Endometrial microvascular endothelial cells (primary cell): Measurements from ENCODE around the gene CLEC6A. TPM values are rescaled to one million over a fixed set of nuclear protein-coding genes. Genes with fewer than 3 reads are reported as not detected.
"Not testable (repeated sequence)": the region's sequence is repeated elsewhere in the genome, so short reads cannot be mapped to it uniquely, and the experiment has no call there.

ENCODE experiments used
- in situ Hi-C: cut with HindIII; loops from 2 replicates; pipeline ENCODE4 v1.10.0; 2017; ENCODE audit warnings: low sequenced_read_pairs, low pct_unique_long_range_greater_than_20kb; ENCODE audit errors: inconsistent ontology term
- total RNA-seq: library from RNA; depleted of rRNA; stranded (reverse); fragments of >200 nt; gene quantifications from one replicate; pipeline ENCODE4 v1.2.3, GENCODE V29; 2015; ENCODE audit errors: inconsistent ontology term

CLEC6A gene
- not detected for total RNA-seq

- in situ Hi-C loops = no loop called here
Observed at GRCh38 chr12:8455727-8456360, at the start of gene CLEC6A. TSS of gene CLEC6A (plus strand) at chr12:8455962. CDS start at chr12:8456112, 150 bp downstream.

DNA sequence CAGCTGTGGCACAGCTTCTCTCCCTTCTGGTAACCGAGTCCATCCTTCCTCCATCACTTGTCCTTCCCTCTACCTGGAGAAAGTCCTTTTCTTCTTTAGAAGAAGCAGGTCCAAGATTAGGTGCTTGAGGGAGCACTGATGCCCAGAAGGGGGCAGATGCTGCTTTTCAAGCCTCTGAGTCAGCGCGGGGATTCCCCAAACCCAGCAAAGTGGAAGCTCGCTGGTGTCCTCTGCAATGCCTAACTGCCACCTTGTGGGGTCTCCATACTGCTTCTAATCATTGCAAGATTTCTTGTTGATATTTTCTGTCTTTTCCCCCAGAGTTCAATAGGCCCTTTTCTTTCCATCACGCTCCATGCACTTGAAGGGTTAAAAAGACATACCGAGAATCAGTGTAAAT is 36.2 kb upstream of the CLEC6A start:
- in situ Hi-C loops = not testable (repeated sequence)

GRCh38 chr12:8420506-8420905 is 35.3 kb upstream of the CLEC6A start:
- in situ Hi-C loops = no loop called here

- in situ Hi-C loops = not testable (repeated sequence)
Observed at GRCh38 chr12:8444536-8445278, 11.1 kb upstream of the CLEC6A start.

DNA sequence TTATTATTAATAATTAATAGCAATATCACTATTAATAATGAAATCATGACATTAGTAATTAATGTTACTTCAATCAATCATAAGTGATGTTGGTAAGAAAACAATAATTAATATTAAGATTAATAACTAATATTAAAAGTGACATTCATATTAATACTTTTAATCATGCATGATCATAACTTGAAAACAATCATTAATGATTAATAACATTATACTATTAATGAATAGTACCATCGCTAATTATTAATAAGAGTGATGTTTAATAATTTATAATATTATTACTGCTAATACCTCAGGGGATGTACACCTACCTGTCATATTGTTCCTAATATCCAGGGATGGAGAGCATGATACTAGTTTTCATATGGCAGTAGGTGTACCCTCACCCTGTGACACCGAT is 10.0 kb upstream of the CLEC6A start:
- in situ Hi-C loops = no loop called here

DNA sequence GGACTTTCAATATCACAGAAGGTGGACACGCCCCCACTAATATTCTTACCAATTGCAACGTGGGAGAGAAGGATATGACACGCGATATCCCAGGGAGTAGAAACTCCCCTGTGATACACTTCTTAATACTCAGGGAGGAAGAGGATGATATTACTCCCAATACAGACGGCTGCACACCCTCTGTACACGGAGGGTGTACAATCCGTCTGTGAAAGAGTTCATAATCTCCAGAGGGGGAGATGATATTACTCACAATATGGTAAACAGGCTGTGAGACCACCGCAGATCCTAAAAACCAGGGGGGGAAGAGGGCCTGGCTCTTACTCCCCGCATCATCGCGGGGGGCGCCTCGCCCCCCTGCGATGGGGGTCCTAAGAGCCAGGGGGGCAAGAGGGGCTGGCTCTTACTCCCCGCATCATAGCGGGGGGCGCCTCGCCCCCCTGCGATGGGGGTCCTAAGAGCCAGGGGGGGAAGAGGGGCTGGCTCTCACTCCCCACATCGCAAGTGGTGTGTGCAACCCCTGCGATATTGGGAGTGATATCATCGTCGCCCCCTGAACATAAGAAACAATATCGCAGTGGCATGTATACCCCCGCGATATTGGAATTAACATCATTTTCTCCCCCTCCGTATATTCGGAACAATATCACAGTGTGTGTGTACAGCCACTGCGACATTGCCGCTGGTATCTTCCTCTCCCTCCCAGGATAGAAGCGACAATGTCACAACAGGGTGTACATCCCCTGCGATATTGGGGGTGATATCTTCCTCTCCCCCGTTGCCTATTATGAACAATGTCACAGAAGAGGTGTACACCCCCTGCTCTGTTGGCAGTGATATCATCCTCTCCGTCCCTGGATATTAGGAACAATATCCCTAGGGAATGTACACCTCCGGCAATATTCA is 8.9 kb upstream of the CLEC6A start:
- in situ Hi-C loops = no loop called here

GRCh38 chr12:8449355-8449859 is 6.4 kb upstream of the CLEC6A start:
- in situ Hi-C loops = no loop called here

DNA sequence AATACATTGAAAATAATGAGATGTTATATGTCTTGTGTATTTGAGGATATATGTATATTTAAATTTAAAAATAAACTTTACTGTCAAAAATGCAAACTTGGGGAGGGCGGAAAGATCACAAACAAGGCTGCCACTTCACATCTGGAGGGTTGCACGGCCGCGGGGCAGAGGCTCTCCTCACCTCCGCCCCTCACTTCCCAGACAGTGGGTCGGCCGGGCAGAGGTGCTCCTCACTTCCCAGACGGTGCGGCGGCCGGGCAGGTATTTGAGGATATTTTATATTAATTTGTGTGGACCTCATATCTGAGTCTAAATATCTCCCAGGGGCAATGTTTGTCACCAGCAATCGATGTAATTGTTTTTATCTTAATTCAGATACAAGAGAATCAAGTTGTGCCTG is 3.7 kb upstream of the CLEC6A start:
- in situ Hi-C loops = no loop called here

DNA sequence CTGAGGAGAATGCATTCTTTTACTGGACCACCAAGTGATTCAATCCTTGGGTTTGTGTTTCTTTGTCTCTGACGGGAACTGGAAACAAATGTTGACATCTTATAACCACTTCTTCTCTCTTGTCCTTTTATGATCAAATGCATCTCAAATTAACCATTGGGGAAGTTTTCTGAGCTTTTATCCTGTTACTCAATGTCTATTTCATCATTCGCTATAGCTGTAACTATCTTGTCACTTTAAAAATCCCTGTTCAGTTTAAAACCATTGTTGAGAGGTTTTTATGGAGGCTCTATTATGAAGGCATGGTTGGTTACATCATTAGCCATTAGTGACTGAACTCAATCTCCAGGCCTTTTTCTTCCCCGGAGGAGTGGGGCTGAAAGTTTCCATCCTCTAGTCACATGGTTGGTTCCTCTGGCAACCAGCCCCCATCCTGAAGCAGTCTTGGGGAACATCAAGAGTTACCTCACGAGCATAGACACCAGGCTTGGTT is 2.7 kb upstream of the CLEC6A start:
- in situ Hi-C loops = no loop called here

- in situ Hi-C loops = no loop called here
Observed at GRCh38 chr12:8453796-8454195, 2.0 kb upstream of the CLEC6A start.

DNA sequence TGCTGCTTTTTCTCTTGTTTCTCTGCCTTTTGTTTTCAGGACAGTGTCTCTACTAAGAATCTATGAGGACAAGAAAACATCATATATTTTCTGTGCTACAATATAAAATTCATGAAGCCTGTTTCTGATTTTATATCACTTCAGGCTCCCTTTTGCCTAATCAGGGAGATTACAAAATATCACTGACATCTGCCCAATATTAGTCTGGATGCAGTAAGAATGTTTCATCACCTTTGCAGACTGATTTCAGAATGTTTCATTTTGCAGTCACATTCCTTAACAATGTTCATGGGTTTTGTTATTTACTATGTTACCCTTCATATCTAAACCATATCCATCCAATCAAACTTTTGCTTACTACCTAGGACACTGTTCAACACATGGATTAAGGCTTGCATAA is 491 bp upstream of the CLEC6A start:
- in situ Hi-C loops = no loop called here

GRCh38 chr12:8461426-8461825 is 5.7 kb downstream of the CLEC6A start:
- in situ Hi-C loops = no loop called here

- in situ Hi-C loops = no loop called here
Observed at GRCh38 chr12:8465301-8465996, 9.7 kb downstream of the CLEC6A start.

DNA sequence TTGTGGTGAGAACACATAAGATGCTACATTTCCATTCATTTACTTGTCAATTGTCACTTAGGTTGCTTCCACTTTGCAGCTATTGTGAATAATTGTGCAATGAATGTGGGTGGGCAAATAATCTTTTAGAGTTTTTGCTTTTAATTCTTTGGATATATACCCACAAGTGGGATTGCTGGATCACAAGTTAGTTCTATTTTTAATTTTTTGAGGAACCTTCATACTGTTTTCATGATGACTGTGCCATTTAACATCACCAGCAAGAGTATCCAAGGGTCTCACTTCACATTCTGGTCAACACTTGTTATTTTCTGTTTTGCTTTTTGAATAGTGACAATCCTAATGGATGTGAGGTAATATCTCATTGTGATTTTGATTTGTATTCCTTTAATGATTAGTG is 10.5 kb downstream of the CLEC6A start:
- in situ Hi-C loops = no loop called here

DNA sequence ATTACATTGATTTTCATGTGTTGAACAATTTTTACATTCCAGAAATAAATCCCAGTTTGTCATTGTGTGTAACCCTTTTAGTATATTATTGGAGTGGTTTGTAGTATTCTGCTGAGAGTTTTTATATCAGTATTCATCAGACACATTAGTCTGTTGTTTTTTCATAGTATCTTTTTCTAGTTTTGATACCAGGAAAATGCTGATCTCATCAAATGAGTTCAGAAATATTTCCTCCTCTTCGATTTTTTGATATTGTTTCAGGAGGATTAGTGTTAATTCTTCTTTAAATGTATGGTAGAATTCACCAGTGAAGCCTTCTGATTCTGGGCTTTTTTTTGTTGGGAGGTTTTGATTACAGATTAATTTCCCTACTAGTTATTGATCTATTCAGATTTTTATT is 15.3 kb downstream of the CLEC6A start:
- in situ Hi-C loops = no loop called here

DNA sequence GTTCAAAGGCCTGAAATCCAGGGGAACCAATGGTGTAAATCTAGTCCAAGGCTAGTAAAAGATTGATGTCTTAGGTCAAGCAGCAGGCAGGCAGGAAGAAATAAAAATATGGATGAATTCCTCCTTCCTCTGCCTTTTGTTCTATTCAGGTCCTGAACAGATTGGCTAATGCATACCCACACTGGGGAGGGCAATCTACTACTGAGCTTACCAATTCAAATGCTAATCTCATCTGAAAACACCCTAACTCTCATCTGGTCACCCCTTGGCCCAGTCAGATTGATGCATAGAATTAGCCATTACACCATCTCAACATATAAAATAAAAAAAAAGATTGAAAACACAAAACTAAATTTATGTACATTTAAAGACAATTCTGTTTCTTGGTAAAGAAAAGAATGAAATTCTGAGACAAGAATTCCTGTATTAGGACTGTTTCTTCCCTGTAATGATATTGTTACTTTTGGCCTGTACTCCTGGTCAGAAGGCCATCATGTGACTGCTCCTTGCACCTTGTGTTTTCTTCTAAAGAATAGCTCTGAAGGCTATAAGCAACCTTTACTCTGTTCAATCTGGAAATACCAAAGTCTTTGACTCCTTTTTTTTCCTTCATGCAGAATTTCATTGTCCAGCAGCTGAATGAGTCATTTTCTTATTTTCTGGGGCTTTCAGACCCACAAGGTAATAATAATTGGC is 19.9 kb downstream of the CLEC6A start:
- in situ Hi-C loops = no loop called here

DNA sequence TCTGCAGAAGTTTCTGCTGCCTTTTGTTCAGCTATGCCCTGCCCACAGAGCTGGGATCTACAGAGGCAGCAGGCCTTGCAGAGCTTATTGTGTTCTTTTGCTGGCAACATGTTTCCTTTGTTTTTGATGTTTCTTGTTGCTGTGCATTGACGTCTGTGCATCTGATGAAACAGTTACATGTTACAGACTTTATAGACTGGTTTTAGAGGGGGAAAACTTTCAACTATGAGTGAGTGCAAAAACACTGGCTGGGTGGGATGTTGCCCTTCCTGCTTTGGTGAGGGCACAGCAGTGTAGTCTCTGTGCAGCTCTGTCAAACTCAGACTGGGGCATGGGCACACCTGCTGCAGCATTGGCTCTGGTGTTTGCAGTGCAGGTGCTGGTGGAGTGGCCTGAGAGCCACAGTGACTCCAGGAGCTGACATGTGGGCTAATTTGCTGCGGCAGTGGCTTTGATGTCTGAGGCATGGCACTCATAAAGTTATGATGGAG is 26.9 kb downstream of the CLEC6A start:
- in situ Hi-C loops = no loop called here

DNA sequence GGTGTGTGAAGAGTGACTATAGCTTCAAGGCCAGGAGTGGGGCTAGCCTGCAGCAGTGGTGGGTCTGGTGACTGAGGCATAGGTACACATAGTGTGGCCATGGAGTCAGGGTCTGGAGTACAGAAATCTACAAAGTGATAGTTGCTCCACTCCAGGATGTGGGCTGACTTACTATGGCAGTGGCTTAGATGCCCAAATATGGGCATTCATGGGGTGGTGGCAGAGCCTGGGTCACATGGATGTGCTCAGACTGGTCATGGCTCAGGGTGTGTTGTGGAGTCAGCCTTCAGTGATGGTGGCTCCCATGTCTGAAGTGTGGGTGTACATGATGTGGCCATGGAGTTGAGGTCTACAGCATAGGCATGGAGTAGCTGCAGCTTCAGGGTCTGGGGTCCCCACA is 27.3 kb downstream of the CLEC6A start:
- in situ Hi-C loops = no loop called here
